HG03097 (cell line): ENCODE results near the gene P3H1.
"Not testable (repeated sequence)": the region's sequence is repeated elsewhere in the genome, so short reads cannot be mapped to it uniquely, and the experiment has no call there.

Experiments used
- ATAC-seq: cut with Tn5 transposase; IDR thresholded peaks from one replicate; pipeline ENCODE4 v1.9.1; 2021; ENCODE audit not compliant: unreplicated experiment, low FRiP score

P3H1 gene

GRCh38 chr1:42766741-42767509 lies at the start of gene P3H1, which contains the start of gene C1orf50:
Gene P3H1 (minus strand): TSS chr1:42767028. CDS start chr1:42766971, 57 bp downstream.
Gene C1orf50 (plus strand): TSS chr1:42767249. CDS start chr1:42767312, 63 bp downstream.
- peak; percentile 95 for ATAC-seq

GRCh38 chr1:42815941-42816584 lies 49.2 kb upstream of the P3H1 start:
- no peak for ATAC-seq

- ATAC-seq: not testable (repeated sequence)
Observed at GRCh38 chr1:42814815-42815214, 48.0 kb upstream of the P3H1 start.

- ATAC-seq: no peak
Observed at GRCh38 chr1:42807056-42807668, 40.3 kb upstream of the P3H1 start.

- no peak for ATAC-seq
Observed at GRCh38 chr1:42806593-42806992, 39.8 kb upstream of the P3H1 start.

GRCh38 chr1:42806171-42806570 lies 39.3 kb upstream of the P3H1 start:
- no peak for ATAC-seq

GRCh38 chr1:42801832-42802473 lies 35.1 kb upstream of the P3H1 start:
- no peak for ATAC-seq

- no peak for ATAC-seq
Observed at GRCh38 chr1:42797979-42798378, 31.2 kb upstream of the P3H1 start.

GRCh38 chr1:42797414-42797813 lies 30.6 kb upstream of the P3H1 start:
- no peak for ATAC-seq

- no peak for ATAC-seq
Observed at GRCh38 chr1:42793824-42794223, 27.0 kb upstream of the P3H1 start.

- ATAC-seq: no peak
Observed at GRCh38 chr1:42788021-42788420, 21.2 kb upstream of the P3H1 start.

GRCh38 chr1:42786097-42786496 lies 19.3 kb upstream of the P3H1 start:
- ATAC-seq: no peak

GRCh38 chr1:42784946-42785693 lies 18.3 kb upstream of the P3H1 start, which contains the start of gene TMEM269:
Gene TMEM269 (plus strand): TSS chr1:42784991. CDS start chr1:42789894, 4,903 bp downstream.
- ATAC-seq: no peak

- ATAC-seq: no peak
Observed at GRCh38 chr1:42784547-42784945, 17.7 kb upstream of the P3H1 start.

GRCh38 chr1:42783092-42783491 lies 16.3 kb upstream of the P3H1 start:
- no peak for ATAC-seq

GRCh38 chr1:42780176-42780575 lies 13.3 kb upstream of the P3H1 start:
- no peak for ATAC-seq

- no peak for ATAC-seq
Observed at GRCh38 chr1:42779725-42780124, 12.9 kb upstream of the P3H1 start.

- no peak for ATAC-seq
Observed at GRCh38 chr1:42777852-42778251, 11.0 kb upstream of the P3H1 start.

GRCh38 chr1:42776502-42776901 lies 9.7 kb upstream of the P3H1 start:
- ATAC-seq: no peak

GRCh38 chr1:42774928-42775526 lies 8.2 kb upstream of the P3H1 start:
- ATAC-seq: no peak
